A673 (cell line): ENCODE data around the gene PRR12.
A peak's percentile ranks its signal among the peaks of the same experiment; 100 is the strongest.

ENCODE experiments used
- EZH2 ChIP-seq: fragments of 200-600 bp; sonication (generic); IDR thresholded peaks from 2 replicates; pipeline ENCODE4 v1.6.1; 2017; ENCODE audit warnings: borderline replicate concordance, low read depth, mild to moderate bottlenecking, mixed read lengths, antibody characterized with exemption, low read length; ENCODE audit not compliant: poor library complexity, severe bottlenecking
- TF ChIP-seq, protein P1 (sequence below): fragments of 300-800, 200-600 bp; sonication (generic); conservative IDR thresholded peaks from 2 replicates; pipeline ENCODE4 v1.5.1; 2017; ENCODE audit warnings: low read depth, mild to moderate bottlenecking, antibody characterized with exemption, low read length, moderate library complexity, mixed read lengths

DNA sequence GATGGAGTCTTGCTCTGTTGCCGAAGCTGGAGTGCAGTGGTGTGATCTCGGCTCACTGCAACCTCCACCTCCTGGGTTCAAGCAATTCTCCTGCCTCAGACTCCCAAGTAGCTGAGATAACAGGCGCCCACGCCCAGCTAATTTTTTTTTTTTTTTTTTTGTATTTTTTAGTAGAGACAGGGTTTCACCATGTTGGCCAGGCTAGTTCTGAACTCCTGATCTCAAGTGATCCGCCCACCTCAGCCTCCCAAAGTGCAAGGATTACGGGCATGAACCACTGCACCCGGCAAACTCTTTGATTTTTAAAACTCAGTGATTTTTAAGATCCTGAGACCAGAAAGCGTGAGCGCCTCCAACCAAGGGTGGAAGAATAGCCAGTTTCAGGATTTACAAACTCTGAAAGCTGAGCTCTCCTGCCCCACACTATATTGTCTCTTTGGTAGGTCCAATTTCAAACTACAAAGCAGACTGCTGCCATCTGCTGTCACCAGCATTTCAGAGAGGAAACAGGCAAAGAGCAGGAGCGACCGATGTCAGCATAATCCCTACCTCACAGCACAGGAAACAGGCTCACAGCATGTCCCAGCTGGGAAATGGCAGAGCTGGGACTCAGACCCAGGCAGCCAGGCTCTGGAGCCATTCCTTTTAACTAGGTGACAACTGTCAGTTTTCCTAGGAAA lies 19.8 kb upstream of the PRR12 start:
- TF ChIP-seq, protein P1, sequence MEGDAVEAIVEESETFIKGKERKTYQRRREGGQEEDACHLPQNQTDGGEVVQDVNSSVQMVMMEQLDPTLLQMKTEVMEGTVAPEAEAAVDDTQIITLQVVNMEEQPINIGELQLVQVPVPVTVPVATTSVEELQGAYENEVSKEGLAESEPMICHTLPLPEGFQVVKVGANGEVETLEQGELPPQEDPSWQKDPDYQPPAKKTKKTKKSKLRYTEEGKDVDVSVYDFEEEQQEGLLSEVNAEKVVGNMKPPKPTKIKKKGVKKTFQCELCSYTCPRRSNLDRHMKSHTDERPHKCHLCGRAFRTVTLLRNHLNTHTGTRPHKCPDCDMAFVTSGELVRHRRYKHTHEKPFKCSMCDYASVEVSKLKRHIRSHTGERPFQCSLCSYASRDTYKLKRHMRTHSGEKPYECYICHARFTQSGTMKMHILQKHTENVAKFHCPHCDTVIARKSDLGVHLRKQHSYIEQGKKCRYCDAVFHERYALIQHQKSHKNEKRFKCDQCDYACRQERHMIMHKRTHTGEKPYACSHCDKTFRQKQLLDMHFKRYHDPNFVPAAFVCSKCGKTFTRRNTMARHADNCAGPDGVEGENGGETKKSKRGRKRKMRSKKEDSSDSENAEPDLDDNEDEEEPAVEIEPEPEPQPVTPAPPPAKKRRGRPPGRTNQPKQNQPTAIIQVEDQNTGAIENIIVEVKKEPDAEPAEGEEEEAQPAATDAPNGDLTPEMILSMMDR, result peak; percentile 62
- TF ChIP-seq EZH2, result no peak
